Right cardiac atrium (tissue), 5 donors: ENCODE measurements around the gene HSP90AB1. TPM values are rescaled to one million over a fixed set of nuclear protein-coding genes. Genes with fewer than 3 reads are reported as not detected.

Experiments used
- ATAC-seq, 2 donors: fragments of 200-7000 bp; cut with Tn5 transposase; one replicate each; pipeline versions ENCODE4 v1.8.0 to v1.9.1; 2020; ENCODE audit warnings: moderate library complexity in 2 of 2, mild to moderate bottlenecking in 1 of 2
- DNase-seq, 3 donors: peaks; one replicate each; pipeline ENCODE4 v3.0.0-alpha.2; 2020
- H3K27ac ChIP-seq: one replicate; pipeline ENCODE4 v1.5.1; 2013; ENCODE audit warnings: mild to moderate bottlenecking, low read length, control low read depth, moderate library complexity
- H3K27me3 ChIP-seq: one replicate; pipeline ENCODE4 v1.6.1; 2013; ENCODE audit not compliant: control insufficient read depth, insufficient read depth
- H3K4me1 ChIP-seq: one replicate; pipeline ENCODE4 v1.6.1; 2013; ENCODE audit warnings: low read length; ENCODE audit not compliant: control insufficient read depth, insufficient read depth
- H3K4me3 ChIP-seq: one replicate; pipeline ENCODE4 v1.5.1; 2013; ENCODE audit warnings: low read length, control low read depth
- H3K9me3 ChIP-seq: one replicate; pipeline ENCODE4 v1.6.1; 2013; ENCODE audit warnings: low read length; ENCODE audit not compliant: control insufficient read depth
- WGBS: extraction: QIAGEN DNeasy Blood & Tissue Kit; methylation state at CpG from one replicate; pipeline ENCODE4 v1.1.7; 2013; 5-methylcytosine and 5-hydroxymethylcytosine counted together
- intact Hi-C, 4 donors: fragments of 100-400 bp; cut with DNase I; formaldehyde crosslinking; loops; one replicate each; pipeline versions ENCODE4 v1.11.0 to v1.14.0; 2022 to 2023
- polyA plus RNA-seq: library from polyadenylated mRNA; stranded (reverse); fragments of 200-250 nt; gene quantifications from one replicate; pipeline ENCODE4 v1.2.3, GENCODE V29; 2013
- total RNA-seq, 4 donors: library from RNA; stranded (reverse); fragmentation: NEBNext Ultra II Directional; extraction: Animal tissue kit (Norgen Biotek cat#: 25700); gene quantifications; one replicate each; pipeline ENCODE4 v1.2.1, GENCODE V29; 2021
- donor health status: healthy with polysubstance abuse.
- donor health status: DM: no; HTN: yes; CAD: no.
- donor health status: DM: no; HTN: no; CAD: no.
- donor health status: DM: no; HTN: yes; CAD: no; lungs with severe emphysema.
- donor health status: DM: yes; HTN: yes; CAD: no.

Gene HSP90AB1
- total and polyA plus RNA-seq, 5 donors = 586 to 993 (median 869) TPM

GRCh38 chr6:44297063-44298038, 50.5 kb downstream of the HSP90AB1 start:
- intact Hi-C loops = no loop called here
- Histone ChIP-seq H3K4me1 (peaks cover 4% of the 10 kb centered on the region), H3K9me3 (no peaks in the 10 kb centered on the region), H3K27me3 (no peaks in the 10 kb centered on the region), H3K4me3 (peak overlapping the region; percentile 41), H3K27ac (no peak overlapping the region)
- peak; percentile 43 to 82 (median 78) for DNase-seq
- ATAC-seq = peak; percentile 67 to 83
- under 1% methylated on average over 86 of the region's 86 CpGs for WGBS

- Histone ChIP-seq H3K4me1 (peaks cover 4% of the 10 kb centered on the region), H3K27me3 (no peaks in the 10 kb centered on the region), H3K9me3 (no peaks in the 10 kb centered on the region), H3K27ac (no peak overlapping the region), H3K4me3 (no peak overlapping the region)
- DNase-seq = no peak
- 37% methylated on average over 20 of the region's 20 CpGs for WGBS
- intact Hi-C loops = no loop called here
- peak in 1 of 2 donors; percentile 11 for ATAC-seq
These were observed 51.3 kb downstream of the HSP90AB1 start for GRCh38 chr6:44298055-44298803.

GRCh38 chr6:44298864-44299263, 52.0 kb downstream of the HSP90AB1 start:
- Histone ChIP-seq H3K4me3 (no peak overlapping the region), H3K9me3 (no peaks in the 10 kb centered on the region), H3K4me1 (peaks cover 4% of the 10 kb centered on the region), H3K27me3 (no peaks in the 10 kb centered on the region), H3K27ac (no peak overlapping the region)
- WGBS = 85% methylated on average over 3 of the region's 3 CpGs
- intact Hi-C loops = no loop called here
- no peak for DNase-seq
- ATAC-seq = no peak

- Histone ChIP-seq H3K4me3 (no peak overlapping the region), H3K4me1 (peaks cover 4% of the 10 kb centered on the region), H3K27ac (no peak overlapping the region), H3K9me3 (no peaks in the 10 kb centered on the region), H3K27me3 (no peaks in the 10 kb centered on the region)
- DNase-seq (no peak), ATAC-seq (no peak)
- intact Hi-C loops = no loop called here
- WGBS = 90% methylated on average over 7 of the region's 7 CpGs
These were observed 53.5 kb downstream of the HSP90AB1 start for GRCh38 chr6:44300292-44300823.

- DNase-seq (no peak), ATAC-seq (no peak)
- peaks cover 4% of the 10 kb centered on the region for H3K4me1 ChIP-seq
- no peaks in the 10 kb centered on the region for H3K27me3 ChIP-seq
- H3K4me3 ChIP-seq = no peak overlapping the region
- intact Hi-C loops = no loop called here
- H3K27ac ChIP-seq = no peak overlapping the region
- no peaks in the 10 kb centered on the region for H3K9me3 ChIP-seq
- WGBS = 94% methylated on average over 8 of the region's 8 CpGs
These were observed 54.2 kb downstream of the HSP90AB1 start for GRCh38 chr6:44301106-44301505.

GRCh38 chr6:44301782-44302564, 55.1 kb downstream of the HSP90AB1 start:
- Histone ChIP-seq H3K4me1 (peaks cover 1% of the 10 kb centered on the region), H3K27ac (no peak overlapping the region), H3K9me3 (no peaks in the 10 kb centered on the region), H3K27me3 (no peaks in the 10 kb centered on the region), H3K4me3 (no peak overlapping the region)
- DNase-seq (no peak), ATAC-seq (no peak)
- intact Hi-C loops = no loop called here
- 92% methylated on average over 14 of the region's 14 CpGs for WGBS

- H3K4me3 ChIP-seq = no peak overlapping the region
- DNase-seq (no peak), ATAC-seq (no peak)
- H3K4me1 ChIP-seq = no peaks in the 10 kb centered on the region
- H3K27me3 ChIP-seq = no peaks in the 10 kb centered on the region
- H3K9me3 ChIP-seq = no peaks in the 10 kb centered on the region
- no peak overlapping the region for H3K27ac ChIP-seq
- intact Hi-C loops = no loop called here
- WGBS = 91% methylated on average over 12 of the region's 12 CpGs
These were observed 56.0 kb downstream of the HSP90AB1 start for GRCh38 chr6:44302856-44303255.

Other genes starting within 250 kb of the HSP90AB1 start
- 10 to 100 TPM; 31.0 to 38.1 (median 36.6) TPM for gene MRPL14, start 119.6 kb upstream of the HSP90AB1 start, total RNA-seq
- 44.7 TPM for gene MRPL14, start 119.6 kb upstream of the HSP90AB1 start, polyA plus RNA-seq
- gene TMEM63B, start 119.5 kb upstream of the HSP90AB1 start, total RNA-seq = 10 to 100 TPM; 41.4 to 44.8 (median 43.4) TPM
- gene TMEM63B, start 119.5 kb upstream of the HSP90AB1 start, polyA plus RNA-seq = 27.7 TPM
- under 1 TPM in 1 of 4 donors, not detected in 3; 0.38 TPM for gene CAPN11, start 88.3 kb upstream of the HSP90AB1 start, total RNA-seq
- gene CAPN11, start 88.3 kb upstream of the HSP90AB1 start, polyA plus RNA-seq = 0.27 TPM
- 1 to 10 TPM in 1 of 4 donors, under 1 TPM in 3; 0.54 to 2.3 (median 0.77) TPM for gene MYMX, start 30.2 kb upstream of the HSP90AB1 start, total RNA-seq
- gene MYMX, start 30.2 kb upstream of the HSP90AB1 start, polyA plus RNA-seq = 0.88 TPM
- 100 to 1,000 TPM; 129 to 177 (median 144) TPM for gene SLC29A1, start 23.5 kb upstream of the HSP90AB1 start, total RNA-seq
- gene SLC29A1, start 23.5 kb upstream of the HSP90AB1 start, polyA plus RNA-seq = 63.2 TPM
- gene SLC35B2, start 10.4 kb downstream of the HSP90AB1 start, total RNA-seq = 10 to 100 TPM; 21.0 to 25.2 (median 23.0) TPM
- gene SLC35B2, start 10.4 kb downstream of the HSP90AB1 start, polyA plus RNA-seq = 15.8 TPM
- gene NFKBIE, start 18.4 kb downstream of the HSP90AB1 start, total RNA-seq = 1 to 10 TPM; 3.7 to 5.5 (median 4.3) TPM
- gene NFKBIE, start 18.4 kb downstream of the HSP90AB1 start, polyA plus RNA-seq = 2.6 TPM
- 1 to 10 TPM in 1 of 4 donors, under 1 TPM in 1, not detected in 2; 0.26 to 1.1 TPM for gene TMEM151B, start 23.3 kb downstream of the HSP90AB1 start, total RNA-seq
- gene TMEM151B, start 23.3 kb downstream of the HSP90AB1 start, polyA plus RNA-seq = 0.88 TPM
- 10 to 100 TPM in 2 of 4 donors, 1 to 10 TPM in 2; 6.8 to 12.2 (median 9.3) TPM for gene AARS2, start 66.2 kb downstream of the HSP90AB1 start, total RNA-seq
- 4.5 TPM for gene AARS2, start 66.2 kb downstream of the HSP90AB1 start, polyA plus RNA-seq
- gene SPATS1, start 95.5 kb downstream of the HSP90AB1 start, total RNA-seq = not detected
- gene SPATS1, start 95.5 kb downstream of the HSP90AB1 start, polyA plus RNA-seq = not detected
- 10 to 100 TPM; 18.1 to 20.2 (median 19.7) TPM for gene CDC5L, start 140.6 kb downstream of the HSP90AB1 start, total RNA-seq
- gene CDC5L, start 140.6 kb downstream of the HSP90AB1 start, polyA plus RNA-seq = 9.9 TPM